CD14-positive monocyte (primary cell): ENCODE results near the gene PSMA6. TPM values are rescaled to one million over a fixed set of nuclear protein-coding genes. Genes with fewer than 3 reads are reported as not detected.

Experiments used
- DNase-seq, 3 donors: peaks; one replicate each; pipeline ENCODE4 v3.0.0-alpha.2; 2011 to 2022
- H2AFZ ChIP-seq: 2 replicates; pipeline ENCODE4 v1.6.0; 2012; ENCODE audit warnings: mild to moderate bottlenecking, low read depth, low read length, inconsistent platforms; ENCODE audit not compliant: insufficient read depth, poor library complexity, severe bottlenecking
- H3K27ac ChIP-seq, 2 donors: 1 replicate in 1 of 2; 2 replicates in 1 of 2; pipeline ENCODE4 v1.5.1; 2012 to 2013; ENCODE audit warnings: low read length in 2 of 2, control low read depth in 1 of 2, inconsistent platforms in 1 of 2, low read depth in 1 of 2, mild to moderate bottlenecking in 1 of 2
- H3K27me3 ChIP-seq, 2 donors: one replicate each; pipeline versions ENCODE4 v1.6.0 to v1.6.1; 2011 to 2013; ENCODE audit warnings: low read length in 2 of 2; ENCODE audit not compliant: control insufficient read depth in 2 of 2, insufficient read depth in 2 of 2
- H3K36me3 ChIP-seq, 2 donors: replicated peaks in 1 of 2; 1 replicate in 1 of 2; 2 replicates in 1 of 2; pipeline versions ENCODE4 v1.5.1 to v1.6.1; 2012 to 2013; ENCODE audit warnings: low read length in 2 of 2, control low read depth in 1 of 2, inconsistent platforms in 1 of 2, mild to moderate bottlenecking in 1 of 2; ENCODE audit not compliant: insufficient read depth in 2 of 2, control insufficient read depth in 1 of 2
- H3K4me1 ChIP-seq, 2 donors: 1 replicate in 1 of 2; 2 replicates in 1 of 2; pipeline versions ENCODE4 v1.5.1 to v1.6.1; 2012 to 2013; ENCODE audit warnings: low read length in 2 of 2, control low read depth in 1 of 2, inconsistent platforms in 1 of 2, mild to moderate bottlenecking in 1 of 2, moderate library complexity in 1 of 2; ENCODE audit not compliant: insufficient read depth in 2 of 2, control insufficient read depth in 1 of 2
- H3K4me2 ChIP-seq: replicated peaks from 2 replicates; pipeline ENCODE3; 2012; ENCODE audit warnings: low read length, moderate library complexity, mild to moderate bottlenecking; ENCODE audit not compliant: poor library complexity, severe bottlenecking; ENCODE audit errors: extremely low read depth
- H3K4me3 ChIP-seq, 3 experiments: fragments of 200-600 bp in 1 of 3; sonication (generic) in 1 of 3; replicated peaks in 1 of 3; 1 replicate in 2 of 3; 2 replicates in 1 of 3; pipeline ENCODE4 v1.5.1; 2011 to 2013; ENCODE audit warnings: low read length in 3 of 3, mild to moderate bottlenecking in 3 of 3, control low read depth in 2 of 3, low read depth in 2 of 3, inconsistent platforms in 1 of 3, moderate library complexity in 1 of 3
- H3K79me2 ChIP-seq: 2 replicates; pipeline ENCODE4 v1.6.0; 2012; ENCODE audit warnings: mild to moderate bottlenecking, control low read depth, inconsistent platforms, low read length, moderate library complexity; ENCODE audit not compliant: insufficient read depth
- H3K9ac ChIP-seq: 2 replicates; pipeline ENCODE4 v1.6.0; 2017; ENCODE audit warnings: low read length, mild to moderate bottlenecking; ENCODE audit not compliant: insufficient read depth, poor library complexity, severe bottlenecking
- H3K9me3 ChIP-seq, 2 donors: replicated peaks in 1 of 2; 1 replicate in 1 of 2; 2 replicates in 1 of 2; pipeline versions ENCODE4 v1.5.1 to v1.6.1; 2012 to 2013; ENCODE audit warnings: low read length in 2 of 2, control low read depth in 1 of 2; ENCODE audit not compliant: control insufficient read depth in 1 of 2, insufficient read depth in 1 of 2
- H4K20me1 ChIP-seq: 2 replicates; pipeline ENCODE4 v1.6.0; 2012; ENCODE audit warnings: mild to moderate bottlenecking, low read length, control low read depth, moderate library complexity; ENCODE audit not compliant: insufficient read depth
- H3K27ac Mint-ChIP-seq, 7 donors: one replicate each; pipeline ENCODE4 v1.8.0; 2020; ENCODE audit warnings: mild to moderate bottlenecking in 7 of 7, mixed read lengths in 7 of 7, moderate library complexity in 6 of 7, inconsistent platforms in 2 of 7
- H3K27me3 Mint-ChIP-seq, 3 donors: one replicate each; pipeline ENCODE4 v1.8.0; 2021 to 2022; ENCODE audit warnings: low read depth in 3 of 3, mild to moderate bottlenecking in 3 of 3, mixed read lengths in 3 of 3, moderate library complexity in 3 of 3, inconsistent platforms in 1 of 3
- H3K36me3 Mint-ChIP-seq, 2 donors: one replicate each; pipeline ENCODE4 v1.8.0; 2020; ENCODE audit warnings: mixed read lengths in 2 of 2, inconsistent platforms in 1 of 2, mild to moderate bottlenecking in 1 of 2
- H3K4me1 Mint-ChIP-seq: one replicate; pipeline ENCODE4 v1.8.0; 2020; ENCODE audit warnings: mild to moderate bottlenecking, mixed read lengths
- H3K4me3 Mint-ChIP-seq, 2 donors: one replicate each; pipeline ENCODE4 v1.8.0; 2020; ENCODE audit warnings: mild to moderate bottlenecking in 2 of 2, mixed read lengths in 2 of 2, moderate library complexity in 1 of 2
- H3K9me3 Mint-ChIP-seq, 7 donors: one replicate each; pipeline ENCODE4 v1.8.0; 2020 to 2022; ENCODE audit warnings: mixed read lengths in 7 of 7, mild to moderate bottlenecking in 6 of 7, moderate library complexity in 6 of 7, inconsistent platforms in 2 of 7
- CTCF ChIP-seq: fragments of 200-600 bp; IDR thresholded peaks from one replicate; pipeline ENCODE4 v1.8.0; 2022; ENCODE audit warnings: antibody characterized with exemption, mild to moderate bottlenecking
- WGBS: methylation state at CpG from one replicate; pipeline ENCODE4 v1.1.5; 2013; ENCODE audit warnings: missing lambda C conversion rate; ENCODE audit not compliant: insufficient coverage; 5-methylcytosine and 5-hydroxymethylcytosine counted together
- intact Hi-C, 2 donors: fragments of 100-400 bp; cut with micrococcal nuclease; formaldehyde crosslinking; loops; one replicate each; pipeline versions ENCODE4 v1.15.0 to v1.15.1; 2023
- polyA plus RNA-seq, 3 donors: library from polyadenylated mRNA; depleted of rRNA in 1 of 3; unstranded in 2 of 3; stranded (reverse) in 1 of 3; fragments of 300-500 nt in 2 of 3; fragments of >200 nt in 1 of 3; fragmentation: Illumina TruSeq in 2 of 3; gene quantifications; 1 replicate in 2 of 3; 2 replicates in 1 of 3; pipeline ENCODE4 v1.2.3, GENCODE V29; 2012 to 2021

Gene PSMA6
- polyA plus RNA-seq, 3 donors, result 144 to 572 (median 480) TPM

- WGBS, result no CpG with 5 or more reads among the region's 1 CpG
- intact Hi-C loops, result no loop called here
- Mint-ChIP-seq H3K36me3 (peaks cover 17 to 24% of the 10 kb centered on the region in 2 donors), H3K9me3 (peaks cover 0 to 5% (median 3%) of the 10 kb centered on the region in 7 donors), H3K4me1 (peaks cover 10% of the 10 kb centered on the region), H3K27ac (no peak overlapping the region), H3K27me3 (no peaks in the 10 kb centered on the region), H3K4me3 (no peak overlapping the region)
- no peak overlapping the region for H3K4me3 ChIP-seq
- DNase-seq, result no peak
- no peaks in the 10 kb centered on the region for H3K9me3 ChIP-seq
- H3K79me2 ChIP-seq, result no peaks in the 10 kb centered on the region
- H3K9ac ChIP-seq, result no peak overlapping the region
- peaks cover 0 to 11% of the 10 kb centered on the region in 2 donors for H3K36me3 ChIP-seq
- no peaks in the 10 kb centered on the region for H3K27me3 ChIP-seq
- no peak overlapping the region for H3K27ac ChIP-seq
- no peak overlapping the region for H2AFZ ChIP-seq
- H3K4me2 ChIP-seq, result no peak overlapping the region
- no peak for TF ChIP-seq CTCF
- H3K4me1 ChIP-seq, result no peaks in the 10 kb centered on the region
- H4K20me1 ChIP-seq, result no peaks in the 10 kb centered on the region
Observed at GRCh38 chr14:35257809-35258208, 34.4 kb upstream of the PSMA6 start.

DNA sequence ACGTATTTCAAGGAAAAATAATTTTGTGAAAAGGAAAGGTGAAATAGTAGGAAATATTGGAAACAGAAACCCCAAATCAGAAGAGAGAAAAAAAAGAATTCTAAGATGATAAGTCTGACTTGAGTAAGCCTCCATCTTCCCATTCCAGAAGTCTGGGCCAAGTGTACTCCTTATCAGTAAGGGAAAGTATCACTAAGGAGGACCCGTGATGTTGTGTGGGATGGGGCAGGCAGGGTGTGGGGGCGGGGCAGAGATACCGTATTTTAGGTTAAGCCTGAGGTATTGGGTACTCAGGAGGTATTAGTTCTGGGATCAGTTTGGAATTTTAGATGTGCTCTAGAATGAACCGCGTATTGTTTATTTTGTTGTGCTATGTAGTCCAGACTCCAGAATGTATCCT lies 33.8 kb upstream of the PSMA6 start:
- Mint-ChIP-seq H3K27ac (no peak overlapping the region), H3K4me1 (peaks cover 10% of the 10 kb centered on the region), H3K36me3 (peaks cover 16 to 21% of the 10 kb centered on the region in 2 donors), H3K27me3 (no peaks in the 10 kb centered on the region), H3K9me3 (peaks cover 0 to 5% (median 3%) of the 10 kb centered on the region in 7 donors), H3K4me3 (no peak overlapping the region)
- intact Hi-C loops, result no loop called here
- Histone ChIP-seq H3K79me2 (no peaks in the 10 kb centered on the region), H3K4me1 (no peaks in the 10 kb centered on the region), H3K36me3 (peaks cover 0 to 11% of the 10 kb centered on the region in 2 donors), H3K9me3 (no peaks in the 10 kb centered on the region), H4K20me1 (no peaks in the 10 kb centered on the region), H3K27ac (no peak overlapping the region), H3K4me3 (no peak overlapping the region), H3K27me3 (no peaks in the 10 kb centered on the region), H3K9ac (no peak overlapping the region), H2AFZ (no peak overlapping the region), H3K4me2 (no peak overlapping the region)
- no peak for DNase-seq
- TF ChIP-seq CTCF, result no peak
- 100% methylated on average over 1 of the region's 6 CpGs for WGBS
